ENCODE results near the gene FAM72B.
"Not testable (repeated sequence)": the region's sequence is repeated elsewhere in the genome, so short reads cannot be mapped to it uniquely, and the experiment has no call there.

Gene FAM72B

GRCh38 chr1:121131494-121131893 lies 52.6 kb downstream of the FAM72B start:
- H3K4me3 Mint-ChIP-seq; H3K27ac Mint-ChIP-seq; H3K27me3 Mint-ChIP-seq; H3K36me3 Mint-ChIP-seq; H3K4me1 Mint-ChIP-seq (ENCODE audit: low read depth); H3K9me3 Mint-ChIP-seq (ENCODE audit: low read depth): not testable (repeated sequence)

DNA sequence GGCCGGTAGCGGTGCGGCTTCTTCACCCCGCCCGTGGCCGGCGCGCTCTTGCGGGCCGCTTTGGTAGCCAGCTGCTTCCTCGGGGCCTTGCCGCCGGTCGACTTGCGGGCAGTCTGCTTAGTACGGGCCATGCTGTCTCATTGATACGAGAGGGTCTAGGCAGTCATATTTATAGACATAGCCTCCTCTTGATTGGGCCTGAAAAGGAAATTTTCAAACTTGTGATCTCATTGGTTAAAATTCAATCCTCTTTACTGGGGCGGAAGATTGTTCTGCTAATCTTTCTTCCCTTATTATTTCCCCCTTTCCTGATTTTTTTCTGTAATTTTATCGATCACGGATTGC lies 65.7 kb downstream of the FAM72B start:
- H3K27ac Mint-ChIP-seq; H3K27me3 Mint-ChIP-seq; H3K4me1 Mint-ChIP-seq (ENCODE audit: low read depth); H3K9me3 Mint-ChIP-seq (ENCODE audit: low read depth); H3K36me3 Mint-ChIP-seq; H3K4me3 Mint-ChIP-seq: not testable (repeated sequence)
